ENCODE results near the gene TEKTIP1. TPM values are rescaled to one million over a fixed set of nuclear protein-coding genes. Genes with fewer than 3 reads are reported as not detected.

TEKTIP1 gene
- total RNA-seq, 1 donor from 2014 or later = 7.6 TPM

- intact Hi-C loops (cut with micrococcal nuclease) = loop anchor here (2.0 to 5.0 kb wide), 3 partner anchors 76 to 693 kb away; partner anchors contain the start of genes EEF2 and YJU2
Measured at GRCh38 chr19:3554254-3555083, 15.5 kb downstream of the TEKTIP1 start.

- intact Hi-C loops (cut with micrococcal nuclease) = loop anchor here (2.0 to 5.0 kb wide), 3 partner anchors 77 to 691 kb away; partner anchors contain the start of genes EEF2 and YJU2
Measured at GRCh38 chr19:3555653-3556422, 16.9 kb downstream of the TEKTIP1 start.

- intact Hi-C loops (cut with micrococcal nuclease) = loop anchor here (5.0 kb wide), 2 partner anchors 431 to 691 kb away; partner anchors contain the start of genes EEF2 and YJU2
Measured at GRCh38 chr19:3556423-3556977, 17.5 kb downstream of the TEKTIP1 start.

GRCh38 chr19:3556978-3557460 is 18.0 kb downstream of the TEKTIP1 start:
- intact Hi-C loops (cut with micrococcal nuclease) = loop anchor here (1.0 to 5.0 kb wide), 5 partner anchors 15 to 690 kb away; partner anchors contain the start of genes EEF2, FZR1, HMG20B and YJU2

- intact Hi-C loops (cut with micrococcal nuclease) = loop anchor here (1.0 to 5.0 kb wide), 5 partner anchors 15 to 690 kb away; partner anchors contain the start of genes EEF2, FZR1, HMG20B and YJU2
Measured at GRCh38 chr19:3557461-3558248, 18.7 kb downstream of the TEKTIP1 start, which contains the start of gene MFSD12. Gene MFSD12 (minus strand): TSS chr19:3557586. CDS start chr19:3557403, 183 bp downstream.

- intact Hi-C loops (cut with micrococcal nuclease) = no loop called here
Measured at GRCh38 chr19:3563709-3564524, 24.9 kb downstream of the TEKTIP1 start.

GRCh38 chr19:3565139-3565538 is 26.2 kb downstream of the TEKTIP1 start:
- intact Hi-C loops (cut with micrococcal nuclease) = no loop called here

- intact Hi-C loops (cut with micrococcal nuclease) = loop anchor here (5.0 kb wide), 2 partner anchors 37 to 1708 kb away; partner anchors contain the start of genes KLF16 and TBXA2R
Measured at GRCh38 chr19:3570042-3570441, 31.1 kb downstream of the TEKTIP1 start.

- intact Hi-C loops (cut with micrococcal nuclease) = loop anchor here (5.0 kb wide), 2 partner anchors 37 to 1708 kb away; partner anchors contain the start of genes KLF16 and TBXA2R
Measured at GRCh38 chr19:3570606-3571011, 31.6 kb downstream of the TEKTIP1 start.

GRCh38 chr19:3572132-3572854 is 33.3 kb downstream of the TEKTIP1 start:
- intact Hi-C loops (cut with micrococcal nuclease) = loop anchor here (1.0 to 5.0 kb wide), 15 partner anchors 15 to 1710 kb away; partner anchors contain the start of genes EEF2, FZR1, KLF16 and MFSD12

- intact Hi-C loops (cut with micrococcal nuclease) = loop anchor here (1.0 to 5.0 kb wide), 15 partner anchors 16 to 1711 kb away; partner anchors contain the start of genes EEF2, FZR1, KLF16 and MFSD12
Measured at GRCh38 chr19:3572855-3573161, 33.8 kb downstream of the TEKTIP1 start, which contains the start of gene HMG20B. Gene HMG20B (plus strand): TSS chr19:3572944. CDS start chr19:3573310, 366 bp downstream.

GRCh38 chr19:3573162-3573857 is 34.3 kb downstream of the TEKTIP1 start:
- intact Hi-C loops (cut with micrococcal nuclease) = loop anchor here (2.0 to 5.0 kb wide), 8 partner anchors 34 to 1711 kb away; partner anchors contain the start of genes EEF2, KLF16, MPND and PIP5K1C

- intact Hi-C loops (cut with micrococcal nuclease) = loop anchor here (2.0 to 5.0 kb wide), 8 partner anchors 33 to 1712 kb away; partner anchors contain the start of genes EEF2, KLF16, MPND and PIP5K1C
Measured at GRCh38 chr19:3573858-3574637, 35.1 kb downstream of the TEKTIP1 start.

GRCh38 chr19:3575260-3575741 is 36.3 kb downstream of the TEKTIP1 start:
- intact Hi-C loops (cut with micrococcal nuclease) = no loop called here

- intact Hi-C loops (cut with micrococcal nuclease) = no loop called here
Measured at GRCh38 chr19:3575949-3576673, 37.1 kb downstream of the TEKTIP1 start.

All from T-helper 1 cell treated with Interleukin-12 subunit alpha and Interleukin-12 subunit beta and Interleukin-4 antibody, amounts not matched to agents 30 ng/mL and 1 ng/mL, for 36 hours (primary cell).